Prostate gland (tissue), 2 donors: ENCODE results near the gene SETD3.

Source experiments
- CTCF ChIP-seq, 4 experiments: fragments of 200-600 bp in 2 of 4; fragments of 450-650 bp in 2 of 4; sonication (generic) in 2 of 4; IDR thresholded peaks; 1 replicate in 3 of 4; 2 replicates in 1 of 4; pipeline ENCODE4 v1.5.1; 2016 to 2019; ENCODE audit warnings: antibody characterized with exemption in 4 of 4, mild to moderate bottlenecking in 2 of 4, moderate library complexity in 2 of 4
- POLR2A ChIP-seq: fragments of 450-650 bp; IDR thresholded peaks from one replicate; pipeline ENCODE4 v1.6.1; 2016; ENCODE audit warnings: antibody characterized with exemption, mild to moderate bottlenecking
- POLR2AphosphoS5 ChIP-seq: sonication (generic); formaldehyde crosslinking; IDR thresholded peaks from one replicate; pipeline ENCODE4 v1.6.1; 2017; ENCODE audit warnings: antibody characterized with exemption

GRCh38 chr14:99357916-99358390, 122.7 kb downstream of the SETD3 start:
- TF ChIP-seq CTCF (IDR thresholded peaks at IDR 0.05): no peak
- no peak for TF ChIP-seq POLR2A
- TF ChIP-seq POLR2AphosphoS5: no peak
